HCEC 1CT (cell line): ENCODE data around the gene FOXN1.
"Not testable (repeated sequence)": the region's sequence is repeated elsewhere in the genome, so short reads cannot be mapped to it uniquely, and the experiment has no call there.

Source experiments
- DNase-seq: peaks from one replicate; pipeline ENCODE4 v3.0.0-alpha.2; 2017

The FOXN1 gene

GRCh38 chr17:28501421-28502284, 4.5 kb upstream of the FOXN1 start:
- no peak for DNase-seq

DNA sequence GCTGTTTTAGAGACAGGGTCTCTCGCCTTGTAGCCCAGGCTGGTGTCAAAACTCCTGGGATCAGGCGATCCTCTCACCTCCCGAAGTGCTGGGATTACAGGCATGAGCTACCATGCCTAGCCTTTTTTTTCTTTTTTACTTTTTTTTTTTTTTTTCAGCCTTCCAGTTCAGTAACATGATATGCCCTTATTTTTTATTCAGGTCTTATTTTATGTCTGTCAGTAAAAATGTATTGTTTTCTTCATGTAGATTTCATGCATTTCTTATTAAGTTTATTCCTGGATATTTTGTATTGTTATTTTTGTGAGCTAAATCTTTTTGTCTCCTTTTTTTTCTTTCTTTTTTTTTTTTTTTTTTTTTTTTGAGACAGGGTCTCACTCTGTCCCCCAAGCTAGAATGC, 2.7 kb upstream of the FOXN1 start:
- DNase-seq = no peak

GRCh38 chr17:28506763-28507487, 777 bp downstream of the FOXN1 start:
- DNase-seq = no peak

GRCh38 chr17:28507567-28508203, 1.5 kb downstream of the FOXN1 start:
- no peak for DNase-seq

GRCh38 chr17:28508211-28508724, 2.1 kb downstream of the FOXN1 start:
- no peak for DNase-seq

DNA sequence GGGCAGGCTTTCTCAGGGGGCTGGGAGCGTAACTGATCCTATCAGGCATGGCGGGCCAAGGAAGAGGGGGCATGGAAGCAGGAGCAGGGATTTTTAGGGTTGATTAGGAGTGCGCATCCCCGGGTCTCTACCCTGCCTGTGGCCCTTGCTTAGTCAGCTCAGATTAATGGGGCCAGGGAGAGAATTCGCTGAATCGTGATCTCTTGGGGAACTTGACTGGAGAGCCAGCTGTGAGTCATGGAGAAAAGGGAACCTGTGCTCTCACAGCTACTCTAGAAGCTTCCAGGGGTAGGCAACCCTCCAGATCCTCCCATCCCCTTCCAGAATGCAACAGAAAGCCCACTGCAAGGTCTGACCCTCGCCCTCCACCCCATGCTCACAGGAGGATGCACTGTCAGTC, 3.6 kb downstream of the FOXN1 start:
- DNase-seq = no peak

- DNase-seq = no peak
Measured at GRCh38 chr17:28511858-28512461, 5.8 kb downstream of the FOXN1 start.

DNA sequence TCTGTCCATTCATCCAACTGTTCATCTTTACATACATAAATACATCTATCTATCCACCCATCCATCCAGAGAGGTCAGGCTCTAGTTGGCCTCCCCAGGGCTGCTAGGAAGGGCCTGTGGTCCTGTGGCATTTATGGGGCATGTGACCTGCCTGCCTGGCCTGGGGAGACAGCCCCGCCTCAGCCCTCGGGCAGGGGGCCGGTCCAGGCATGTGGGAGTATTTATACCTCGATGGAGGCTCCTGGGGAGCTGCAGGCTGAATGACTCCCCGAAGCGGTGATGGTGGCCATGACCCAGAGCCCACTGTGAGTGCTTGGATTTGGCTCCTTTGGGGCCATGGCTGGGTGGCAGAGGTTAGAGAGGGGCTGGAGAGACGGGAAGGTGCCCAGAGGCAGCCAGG, 7.3 kb downstream of the FOXN1 start:
- DNase-seq = no peak

- no peak for DNase-seq
Measured at GRCh38 chr17:28514561-28515002, 8.4 kb downstream of the FOXN1 start.

DNA sequence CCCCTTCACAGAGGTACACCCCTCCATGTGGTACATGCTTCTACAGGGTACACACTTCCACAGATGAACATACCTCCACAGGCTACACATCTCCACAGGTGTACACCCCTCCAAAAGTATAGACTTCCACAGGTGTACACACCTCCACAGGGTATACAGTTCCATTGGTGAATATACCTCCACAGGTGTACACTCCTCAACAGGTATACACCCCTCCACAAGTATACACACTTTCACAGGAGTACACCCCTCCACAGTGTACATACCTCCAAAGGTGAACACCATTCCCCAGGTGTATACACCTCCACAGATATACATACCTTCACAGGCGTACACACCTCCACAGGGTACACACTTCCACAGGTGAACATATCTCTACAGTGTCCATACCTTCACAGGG, 9.4 kb downstream of the FOXN1 start:
- DNase-seq = no peak

- DNase-seq = no peak
Measured at GRCh38 chr17:28518132-28518531, 12.0 kb downstream of the FOXN1 start.

DNA sequence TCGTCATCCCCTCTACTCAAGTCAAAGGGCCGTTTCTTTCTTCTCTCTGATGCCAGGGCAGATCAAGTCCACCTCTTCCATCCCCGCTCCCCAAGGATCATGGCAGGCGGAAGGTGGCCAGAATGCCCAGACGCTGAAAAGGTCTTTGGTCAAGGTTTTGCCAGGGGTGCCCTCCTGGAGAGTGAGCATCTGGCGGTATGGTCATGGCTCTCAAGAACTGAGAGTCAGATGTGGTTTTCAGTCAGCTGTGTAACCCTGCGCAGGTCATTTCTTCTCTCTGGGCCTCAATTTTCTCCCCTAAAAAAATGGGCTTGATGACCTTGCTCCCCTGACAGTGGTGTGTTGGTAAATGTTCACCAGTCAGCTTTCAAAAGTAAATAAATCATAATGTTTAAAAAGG, 12.4 kb downstream of the FOXN1 start:
- DNase-seq = no peak

GRCh38 chr17:28519236-28519635, 13.1 kb downstream of the FOXN1 start:
- no peak for DNase-seq

- no peak for DNase-seq
Measured at GRCh38 chr17:28520687-28521086, 14.5 kb downstream of the FOXN1 start.

GRCh38 chr17:28521311-28522085, 15.3 kb downstream of the FOXN1 start:
- DNase-seq = no peak

DNA sequence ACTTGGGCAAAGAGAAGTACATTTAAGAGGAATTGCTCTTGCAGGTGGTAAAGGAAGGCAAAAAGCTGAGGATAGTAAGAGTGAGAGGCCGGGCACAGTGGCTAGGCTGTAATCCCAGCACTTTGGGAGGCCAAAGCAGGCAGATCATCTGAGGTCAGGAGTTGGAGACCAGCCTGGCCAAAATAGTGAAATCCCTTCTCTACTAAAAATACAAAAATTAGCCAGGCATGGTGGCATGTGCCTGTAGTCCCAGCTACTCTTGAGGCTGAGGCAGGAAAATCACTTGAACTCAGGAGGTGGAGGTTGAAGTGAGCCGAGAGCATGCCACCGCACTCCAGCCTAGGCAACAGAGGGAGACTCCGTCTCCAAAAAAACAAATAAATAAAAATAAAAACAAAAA, 16.1 kb downstream of the FOXN1 start:
- DNase-seq = not testable (repeated sequence)

GRCh38 chr17:28523186-28523585, 17.0 kb downstream of the FOXN1 start:
- no peak for DNase-seq

GRCh38 chr17:28523876-28524275, 17.7 kb downstream of the FOXN1 start:
- no peak for DNase-seq

DNA sequence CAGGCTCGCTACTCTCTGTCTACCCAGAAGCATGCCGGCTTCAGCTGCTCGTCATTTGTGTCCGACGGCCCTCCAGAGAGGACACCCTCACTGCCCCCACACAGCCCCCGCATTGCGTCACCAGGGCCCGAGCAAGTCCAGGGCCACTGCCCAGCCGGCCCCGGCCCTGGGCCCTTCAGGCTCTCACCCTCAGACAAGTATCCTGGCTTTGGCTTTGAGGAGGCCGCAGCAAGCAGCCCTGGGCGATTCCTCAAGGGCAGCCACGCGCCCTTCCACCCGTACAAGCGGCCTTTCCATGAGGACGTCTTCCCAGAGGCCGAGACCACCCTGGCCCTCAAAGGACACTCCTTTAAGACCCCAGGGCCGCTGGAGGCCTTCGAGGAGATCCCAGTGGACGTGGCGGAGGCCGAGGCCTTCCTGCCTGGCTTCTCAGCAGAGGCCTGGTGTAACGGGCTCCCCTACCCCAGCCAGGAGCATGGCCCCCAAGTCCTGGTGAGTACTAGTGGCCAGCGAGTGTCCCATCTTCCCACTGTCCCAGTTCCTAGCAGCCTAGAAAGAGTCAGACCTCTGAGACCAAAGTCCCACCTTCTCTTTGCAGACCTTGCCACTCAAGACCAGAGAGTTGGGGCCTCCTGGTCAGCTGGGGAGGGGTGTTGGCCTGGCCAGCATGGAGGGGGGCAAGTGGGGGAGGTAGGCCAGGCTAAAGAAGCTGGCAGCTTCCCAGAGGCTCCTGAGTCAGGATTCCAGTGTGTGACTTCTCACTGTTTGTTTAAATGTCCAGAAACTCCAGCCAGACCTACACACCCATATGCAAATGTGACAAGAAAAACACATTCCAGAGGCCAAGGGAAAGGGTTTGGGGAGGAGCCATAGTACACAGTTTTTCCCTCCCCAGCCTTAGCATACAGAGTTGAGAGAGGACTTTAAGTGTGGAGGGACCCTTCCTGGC, 18.6 kb downstream of the FOXN1 start:
- peak; percentile 42 for DNase-seq

DNA sequence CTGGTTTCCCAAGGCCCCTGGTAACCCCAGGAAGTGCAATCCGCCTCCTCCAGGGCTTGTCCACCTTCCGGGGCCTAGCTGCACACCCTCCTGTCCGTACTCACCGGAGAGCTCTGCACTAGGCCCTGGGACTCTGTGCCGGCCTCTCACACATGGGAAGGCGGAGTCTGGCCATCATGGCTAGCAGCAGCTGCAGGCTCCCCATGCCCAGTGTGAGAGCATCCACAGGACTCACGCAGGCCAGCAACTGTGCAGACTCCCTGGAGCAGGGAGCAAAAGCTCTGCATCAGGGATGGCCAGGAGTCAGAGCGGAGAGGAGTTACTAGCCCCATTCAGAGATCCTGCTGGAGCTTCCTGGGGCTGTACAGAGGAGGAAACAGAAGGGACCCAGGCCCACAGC, 20.2 kb downstream of the FOXN1 start:
- no peak for DNase-seq

DNA sequence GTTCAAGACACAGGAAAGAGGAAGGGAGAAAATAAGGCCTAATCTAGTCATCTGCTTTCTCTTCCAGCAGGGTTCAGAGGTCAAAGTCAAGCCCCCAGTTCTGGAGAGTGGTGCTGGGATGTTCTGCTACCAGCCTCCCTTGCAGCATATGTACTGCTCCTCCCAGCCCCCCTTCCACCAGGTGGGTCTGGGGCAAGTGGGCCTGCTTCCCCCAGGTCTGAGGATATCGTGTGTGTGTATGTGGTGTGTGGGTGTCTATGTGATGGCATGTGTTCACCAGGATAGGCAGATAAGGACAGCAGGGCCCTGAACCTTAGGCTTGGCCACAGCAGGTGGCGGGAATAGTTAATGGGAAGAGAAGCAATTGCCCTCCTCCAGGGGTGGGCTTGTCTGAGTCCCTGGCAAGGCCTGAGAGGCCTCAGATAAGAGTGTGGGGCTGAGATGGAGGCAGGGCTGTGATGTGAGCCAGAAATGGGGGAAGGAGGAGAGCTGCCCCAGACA, 21.1 kb downstream of the FOXN1 start:
- no peak for DNase-seq
